Suprapubic skin (tissue), 4 donors: ENCODE measurements around the gene GRK5. TPM values are rescaled to one million over a fixed set of nuclear protein-coding genes. Genes with fewer than 3 reads are reported as not detected.
"Not testable (repeated sequence)": the region's sequence is repeated elsewhere in the genome, so short reads cannot be mapped to it uniquely, and the experiment has no call there.

Experiments used
- DNase-seq, 2 donors: peaks; one replicate each; pipeline ENCODE4 v3.0.0-alpha.2; 2019; ENCODE audit warnings: low spot score in 2 of 2
- H3K27ac ChIP-seq: fragments of 200-600 bp; sonication (generic); one replicate; pipeline ENCODE4 v1.5.1; 2019
- H3K27me3 ChIP-seq: fragments of 200-600 bp; sonication (generic); one replicate; pipeline ENCODE4 v1.5.1; 2019
- H3K36me3 ChIP-seq: fragments of 200-600 bp; sonication (generic); one replicate; pipeline ENCODE4 v1.5.1; 2019
- H3K4me1 ChIP-seq: fragments of 200-600 bp; sonication (generic); one replicate; pipeline ENCODE4 v1.5.1; 2019
- H3K4me3 ChIP-seq: fragments of 200-600 bp; sonication (generic); one replicate; pipeline ENCODE4 v1.5.1; 2019; ENCODE audit warnings: mild to moderate bottlenecking
- H3K9me3 ChIP-seq: fragments of 200-600 bp; sonication (generic); one replicate; pipeline ENCODE4 v1.5.1; 2019
- EP300 ChIP-seq: sonication (generic); formaldehyde crosslinking; IDR thresholded peaks from one replicate; pipeline ENCODE4 v1.6.1; 2017; ENCODE audit warnings: antibody characterized with exemption
- POLR2A ChIP-seq, 2 donors: fragments of 450-650 bp; IDR thresholded peaks; one replicate each; pipeline ENCODE4 v1.6.1; 2017; ENCODE audit warnings: antibody characterized with exemption in 2 of 2, mild to moderate bottlenecking in 2 of 2, moderate library complexity in 2 of 2
- POLR2AphosphoS5 ChIP-seq, 3 donors: sonication (generic); formaldehyde crosslinking; IDR thresholded peaks; one replicate each; pipeline ENCODE4 v1.6.1; 2017; ENCODE audit warnings: antibody characterized with exemption in 3 of 3
- WGBS: methylation state at CpG from one replicate; pipeline ENCODE4 v1.1.5; 2018; 5-methylcytosine and 5-hydroxymethylcytosine counted together
- total RNA-seq, 4 donors: library from RNA; depleted of rRNA; stranded (reverse); fragments of >200 nt; gene quantifications; one replicate each; pipeline ENCODE4 v1.1.0, GENCODE V29; 2016
- TF ChIP-seq, protein P1 (sequence below), 2 donors: fragments of 200-600 bp in 1 of 2; fragments of 450-650 bp in 1 of 2; sonication (generic) in 1 of 2; IDR thresholded peaks; one replicate each; pipeline ENCODE4 v1.5.1; 2016 to 2019; ENCODE audit warnings: antibody characterized with exemption in 2 of 2, mild to moderate bottlenecking in 1 of 2, moderate library complexity in 1 of 2

Gene GRK5
- total RNA-seq, 4 donors from 2014 or later, result 4.8 to 9.0 (median 6.7) TPM

DNA sequence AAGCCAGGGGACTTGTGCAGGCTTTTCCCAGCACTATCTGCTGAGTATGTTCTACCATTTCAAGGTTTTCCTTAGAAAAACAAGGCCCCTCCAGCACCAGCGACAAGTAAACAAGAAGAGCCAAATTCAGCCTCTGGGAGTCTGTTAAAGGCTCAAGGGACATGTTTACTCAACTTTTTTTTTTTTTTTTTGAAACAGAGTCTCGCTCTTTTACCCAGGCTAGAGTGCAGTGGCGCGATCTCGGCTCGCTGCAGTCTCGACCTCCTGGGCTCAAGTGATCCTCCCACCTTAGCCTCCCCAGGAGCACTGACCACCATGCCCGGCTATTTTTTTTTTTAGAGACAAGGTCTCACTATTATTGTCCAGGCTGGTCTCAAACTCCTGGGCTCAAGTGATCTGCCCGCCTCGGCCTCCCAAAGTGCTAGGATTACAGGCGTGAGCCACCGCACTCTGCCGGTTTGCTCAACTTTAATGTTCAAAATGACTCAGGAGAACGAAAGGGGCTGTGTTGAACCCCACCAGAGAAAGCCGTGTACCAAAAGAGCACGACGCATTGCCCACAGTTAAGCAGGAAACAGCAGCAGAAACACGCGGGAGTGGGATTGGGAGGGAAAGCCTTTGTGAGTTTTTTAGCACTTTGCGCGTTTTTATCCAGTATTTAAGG, 29.5 kb upstream of the GRK5 start:
- peaks cover 17% of the 10 kb centered on the region for H3K4me1 ChIP-seq
- no peaks in the 10 kb centered on the region for H3K9me3 ChIP-seq
- 30% methylated on average over 21 of the region's 21 CpGs for WGBS
- DNase-seq, result no peak
- peak overlapping the region; percentile 91 for H3K4me3 ChIP-seq
- no peak for TF ChIP-seq POLR2AphosphoS5 (IDR thresholded peaks at IDR 0.05)
- TF ChIP-seq POLR2A (IDR thresholded peaks at IDR 0.05), result no peak
- no peak for TF ChIP-seq EP300
- TF ChIP-seq, protein P1, sequence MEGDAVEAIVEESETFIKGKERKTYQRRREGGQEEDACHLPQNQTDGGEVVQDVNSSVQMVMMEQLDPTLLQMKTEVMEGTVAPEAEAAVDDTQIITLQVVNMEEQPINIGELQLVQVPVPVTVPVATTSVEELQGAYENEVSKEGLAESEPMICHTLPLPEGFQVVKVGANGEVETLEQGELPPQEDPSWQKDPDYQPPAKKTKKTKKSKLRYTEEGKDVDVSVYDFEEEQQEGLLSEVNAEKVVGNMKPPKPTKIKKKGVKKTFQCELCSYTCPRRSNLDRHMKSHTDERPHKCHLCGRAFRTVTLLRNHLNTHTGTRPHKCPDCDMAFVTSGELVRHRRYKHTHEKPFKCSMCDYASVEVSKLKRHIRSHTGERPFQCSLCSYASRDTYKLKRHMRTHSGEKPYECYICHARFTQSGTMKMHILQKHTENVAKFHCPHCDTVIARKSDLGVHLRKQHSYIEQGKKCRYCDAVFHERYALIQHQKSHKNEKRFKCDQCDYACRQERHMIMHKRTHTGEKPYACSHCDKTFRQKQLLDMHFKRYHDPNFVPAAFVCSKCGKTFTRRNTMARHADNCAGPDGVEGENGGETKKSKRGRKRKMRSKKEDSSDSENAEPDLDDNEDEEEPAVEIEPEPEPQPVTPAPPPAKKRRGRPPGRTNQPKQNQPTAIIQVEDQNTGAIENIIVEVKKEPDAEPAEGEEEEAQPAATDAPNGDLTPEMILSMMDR (IDR thresholded peaks at IDR 0.05), result no peak
- peaks cover 24% of the 10 kb centered on the region for H3K36me3 ChIP-seq
- H3K27ac ChIP-seq, result peak overlapping the region; percentile 92
- no peaks in the 10 kb centered on the region for H3K27me3 ChIP-seq

DNA sequence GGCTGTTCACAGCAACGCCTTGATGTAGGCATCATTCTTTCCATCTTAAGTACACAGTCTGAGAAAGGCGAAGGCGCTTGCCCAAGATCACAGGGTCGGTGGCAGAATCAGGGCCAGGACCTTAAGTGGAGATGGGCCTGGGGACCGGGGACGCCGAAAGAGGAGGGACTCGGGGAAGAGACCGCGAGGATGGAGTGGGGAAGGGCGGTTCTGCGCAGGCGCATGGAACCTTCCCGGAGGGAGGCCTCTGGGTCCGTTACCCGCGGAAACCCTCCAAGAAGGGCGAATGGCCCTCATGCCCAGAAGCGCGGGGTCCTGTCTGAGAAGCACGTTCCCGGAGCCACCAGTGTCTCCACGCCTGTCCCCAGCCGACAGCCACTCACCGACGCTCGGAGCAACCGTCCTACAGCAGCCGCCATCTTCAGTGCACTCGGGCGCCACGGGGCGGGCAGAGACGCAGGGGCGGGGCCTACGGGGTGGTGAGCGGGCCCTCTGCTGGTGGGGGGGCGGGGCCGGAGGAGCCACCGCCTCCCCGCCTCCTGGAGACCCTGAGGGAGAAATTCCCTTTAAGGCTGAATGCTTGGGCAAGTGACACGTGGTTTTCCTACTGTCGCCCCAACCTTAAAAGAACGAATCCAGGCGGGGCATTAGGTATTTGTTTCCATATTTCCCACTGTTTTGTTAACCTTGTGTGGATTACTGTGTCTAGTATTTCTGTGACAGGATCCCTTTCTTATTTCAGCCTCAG, 28.8 kb upstream of the GRK5 start, which contains the start of gene PRDX3:
Gene PRDX3, minus strand, starts transcription at position 441 of the 748 bp plus-strand sequence. Its CDS starts 22 bp downstream, at position 419.
- Histone ChIP-seq H3K27me3 (no peaks in the 10 kb centered on the region), H3K9me3 (no peaks in the 10 kb centered on the region), H3K27ac (peak within 1 kb of the TSS; percentile 92), H3K4me3 (peak within 1 kb of the TSS; percentile 91), H3K4me1 (peaks cover 17% of the 10 kb centered on the region), H3K36me3 (peaks cover 16% of the 10 kb centered on the region)
- under 1% methylated on average over 22 of the region's 45 CpGs for WGBS
- TF ChIP-seq, protein P1 (IDR thresholded peaks at IDR 0.05), result peak in 1 of 2 donors; percentile 33
- TF ChIP-seq EP300 (no peak), POLR2A (IDR thresholded peaks at IDR 0.05) (peak; percentile 14 to 49), POLR2AphosphoS5 (IDR thresholded peaks at IDR 0.05) (no peak)
- peak; percentile 95 to 96 for DNase-seq

DNA sequence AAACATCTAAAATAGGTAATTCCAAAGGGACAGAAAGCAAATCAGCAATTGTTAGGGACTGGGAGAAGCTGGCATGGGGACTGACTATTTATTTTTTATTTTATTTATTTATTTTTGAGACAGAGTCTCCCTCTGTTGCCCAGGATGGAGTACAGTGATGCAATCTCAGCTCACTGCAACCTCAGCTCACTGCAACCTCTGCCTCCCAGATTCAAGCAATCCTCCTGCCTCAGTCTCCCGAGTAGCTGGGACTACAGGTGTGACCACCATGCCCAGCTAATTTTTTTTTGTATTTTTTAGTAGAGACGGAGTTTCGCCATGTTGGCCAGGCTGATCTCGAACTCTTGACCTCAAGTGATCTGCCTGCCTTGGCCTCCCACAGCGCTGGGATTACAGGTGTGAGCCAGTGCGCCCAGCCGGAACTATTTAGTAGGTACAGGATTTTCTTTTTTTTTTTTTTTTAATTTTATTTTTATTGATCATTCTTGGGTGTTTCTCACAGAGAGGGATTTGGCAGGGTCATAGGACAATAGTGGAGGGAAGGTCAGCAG, 26.4 kb upstream of the GRK5 start:
- H3K36me3 ChIP-seq, H3K4me3 ChIP-seq, H3K27ac ChIP-seq, DNase-seq, H3K9me3 ChIP-seq, H3K27me3 ChIP-seq: not testable (repeated sequence)
- H3K4me1 ChIP-seq, result peaks cover 17% of the 10 kb centered on the region
- 93% methylated on average over 7 of the region's 7 CpGs for WGBS

DNA sequence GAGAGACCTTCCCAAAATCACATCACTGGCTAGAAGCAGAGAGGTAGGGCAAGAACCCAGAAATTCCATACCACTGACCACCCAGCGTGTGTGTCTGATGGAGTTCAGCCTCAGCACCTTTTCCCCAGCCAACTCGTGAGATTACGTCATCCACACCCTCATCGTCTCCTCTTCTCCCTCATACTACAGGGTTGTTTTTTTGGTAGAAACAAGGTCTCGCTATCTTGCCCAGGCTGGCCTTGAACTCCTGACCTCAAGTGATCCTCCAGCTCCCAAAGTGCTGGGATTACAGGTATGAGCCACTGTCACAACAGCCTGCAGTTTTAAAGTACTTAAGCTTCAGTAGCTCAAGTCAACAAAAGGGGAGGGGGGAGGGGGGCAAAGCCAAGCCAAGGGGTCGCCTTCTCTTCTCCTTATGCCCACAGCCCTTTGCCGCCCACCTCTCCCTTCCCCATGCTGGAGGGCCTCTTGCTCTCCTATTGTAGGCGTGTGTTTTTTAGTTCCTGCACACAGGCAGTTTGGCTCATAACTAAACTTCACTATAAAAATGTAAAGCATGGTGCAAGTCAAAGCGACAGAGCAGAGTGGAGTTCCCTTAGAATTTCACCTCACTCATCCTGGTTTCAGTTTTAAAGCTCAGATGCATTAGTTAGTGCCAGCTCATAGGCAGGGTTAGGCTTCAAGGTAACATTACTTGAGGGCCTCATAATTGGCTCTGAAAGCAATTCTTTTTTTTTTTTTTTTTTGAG, 23.5 kb upstream of the GRK5 start:
- no peak overlapping the region for H3K27ac ChIP-seq
- no peak for DNase-seq
- no peaks in the 10 kb centered on the region for H3K27me3 ChIP-seq
- peaks cover 4% of the 10 kb centered on the region for H3K4me1 ChIP-seq
- no peaks in the 10 kb centered on the region for H3K36me3 ChIP-seq
- TF ChIP-seq POLR2A (IDR thresholded peaks at IDR 0.05), result no peak
- TF ChIP-seq, protein P1 (IDR thresholded peaks at IDR 0.05), result no peak
- no peak for TF ChIP-seq POLR2AphosphoS5 (IDR thresholded peaks at IDR 0.05)
- no peak for TF ChIP-seq EP300
- H3K9me3 ChIP-seq, result no peaks in the 10 kb centered on the region
- WGBS, result 71% methylated on average over 9 of the region's 9 CpGs
- H3K4me3 ChIP-seq, result no peak overlapping the region

DNA sequence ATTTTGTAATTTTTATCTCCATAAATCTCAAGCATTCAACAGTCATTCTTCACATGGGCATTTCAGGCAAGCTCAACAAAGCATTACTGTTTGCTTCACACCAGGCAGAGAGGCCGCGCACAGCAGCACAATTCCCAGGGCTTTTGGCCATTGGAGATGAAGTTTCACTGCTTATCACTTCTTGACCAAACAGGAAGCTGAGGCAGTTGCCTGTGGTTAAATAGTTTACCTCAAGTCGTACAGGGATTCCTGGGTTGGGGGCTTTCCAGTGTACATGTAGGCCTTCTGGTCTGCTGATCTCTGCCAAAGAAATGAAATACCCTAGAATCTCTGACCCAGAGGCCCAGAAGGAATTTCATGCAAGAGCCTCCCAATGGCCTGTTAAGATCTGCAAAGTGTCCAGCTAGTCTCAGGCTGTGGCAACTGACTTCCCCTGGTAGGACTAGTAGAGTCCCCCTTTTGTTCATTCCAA, 17.5 kb upstream of the GRK5 start:
- no peak for DNase-seq
- H3K4me1 ChIP-seq, result peaks cover 3% of the 10 kb centered on the region
- no peaks in the 10 kb centered on the region for H3K27me3 ChIP-seq
- no peaks in the 10 kb centered on the region for H3K9me3 ChIP-seq
- WGBS, result 77% methylated on average over 3 of the region's 3 CpGs
- no peak for TF ChIP-seq EP300
- TF ChIP-seq POLR2AphosphoS5 (IDR thresholded peaks at IDR 0.05), result no peak
- TF ChIP-seq, protein P1 (IDR thresholded peaks at IDR 0.05), result no peak
- no peak for TF ChIP-seq POLR2A (IDR thresholded peaks at IDR 0.05)
- no peak overlapping the region for H3K27ac ChIP-seq
- no peak overlapping the region for H3K4me3 ChIP-seq
- H3K36me3 ChIP-seq, result no peaks in the 10 kb centered on the region
